ENCODE data around the gene LAP3.

- TF ChIP-seq CTCF (IDR thresholded peaks at IDR 0.05; ENCODE audit: low read depth, low read length) (no peak), POLR2A (IDR thresholded peaks at IDR 0.05; ENCODE audit: extremely low read depth, insufficient read length) (no peak), MYC (IDR thresholded peaks at IDR 0.05; ENCODE audit: low read depth, low read length) (no peak), MAX (IDR thresholded peaks at IDR 0.05; ENCODE audit: low read depth, low read length) (no peak)
Measured at GRCh38 chr4:17565846-17566245, 11.2 kb upstream of the LAP3 start.
